CD4-positive, alpha-beta T cell treated with Interferon gamma for 1 hour (primary cell): ENCODE data around the gene MSI2.
A peak's percentile ranks its signal among the peaks of the same experiment; 100 is the strongest.

ENCODE experiments used
- DNase-seq: peaks from one replicate; pipeline ENCODE4 v3.0.0-alpha.2; 2020

The MSI2 gene

GRCh38 chr17:57271821-57272220 lies 15.5 kb downstream of the MSI2 start:
- DNase-seq: no peak

- no peak for DNase-seq
Observed at GRCh38 chr17:57273490-57273889, 17.2 kb downstream of the MSI2 start.

- DNase-seq: no peak
Observed at GRCh38 chr17:57274162-57274561, 17.8 kb downstream of the MSI2 start.

- no peak for DNase-seq
Observed at GRCh38 chr17:57275071-57275764, 18.9 kb downstream of the MSI2 start.

- no peak for DNase-seq
Observed at GRCh38 chr17:57276621-57277020, 20.3 kb downstream of the MSI2 start.

GRCh38 chr17:57277923-57278604 lies 21.7 kb downstream of the MSI2 start:
- no peak for DNase-seq

- DNase-seq: no peak
Observed at GRCh38 chr17:57278740-57279387, 22.5 kb downstream of the MSI2 start.

- DNase-seq: no peak
Observed at GRCh38 chr17:57279432-57279831, 23.1 kb downstream of the MSI2 start.

GRCh38 chr17:57281887-57282286 lies 25.6 kb downstream of the MSI2 start:
- no peak for DNase-seq

GRCh38 chr17:57282296-57282695 lies 26.0 kb downstream of the MSI2 start:
- DNase-seq: no peak

- no peak for DNase-seq
Observed at GRCh38 chr17:57283203-57283971, 27.1 kb downstream of the MSI2 start.

- peak; percentile 31 for DNase-seq
Observed at GRCh38 chr17:57284583-57284982, 28.3 kb downstream of the MSI2 start.

GRCh38 chr17:57284984-57285646 lies 28.8 kb downstream of the MSI2 start:
- peak; percentile 38 for DNase-seq

- DNase-seq: no peak
Observed at GRCh38 chr17:57285701-57286100, 29.4 kb downstream of the MSI2 start.

- DNase-seq: no peak
Observed at GRCh38 chr17:57286399-57287105, 30.2 kb downstream of the MSI2 start.

- no peak for DNase-seq
Observed at GRCh38 chr17:57288040-57288772, 31.9 kb downstream of the MSI2 start.

GRCh38 chr17:57288773-57289121 lies 32.4 kb downstream of the MSI2 start:
- DNase-seq: no peak

- no peak for DNase-seq
Observed at GRCh38 chr17:57289130-57289529, 32.8 kb downstream of the MSI2 start.

- DNase-seq: no peak
Observed at GRCh38 chr17:57289613-57290012, 33.3 kb downstream of the MSI2 start.

GRCh38 chr17:57290981-57291380 lies 34.7 kb downstream of the MSI2 start:
- no peak for DNase-seq

- no peak for DNase-seq
Observed at GRCh38 chr17:57292091-57292490, 35.8 kb downstream of the MSI2 start.

GRCh38 chr17:57293077-57293476 lies 36.8 kb downstream of the MSI2 start:
- DNase-seq: no peak
